ENCODE results near the gene NGDN. TPM values are rescaled to one million over a fixed set of nuclear protein-coding genes. Genes with fewer than 3 reads are reported as not detected.

NGDN gene
- total RNA-seq, 1 experiment from 2014 or later: 24.7 TPM

DNA sequence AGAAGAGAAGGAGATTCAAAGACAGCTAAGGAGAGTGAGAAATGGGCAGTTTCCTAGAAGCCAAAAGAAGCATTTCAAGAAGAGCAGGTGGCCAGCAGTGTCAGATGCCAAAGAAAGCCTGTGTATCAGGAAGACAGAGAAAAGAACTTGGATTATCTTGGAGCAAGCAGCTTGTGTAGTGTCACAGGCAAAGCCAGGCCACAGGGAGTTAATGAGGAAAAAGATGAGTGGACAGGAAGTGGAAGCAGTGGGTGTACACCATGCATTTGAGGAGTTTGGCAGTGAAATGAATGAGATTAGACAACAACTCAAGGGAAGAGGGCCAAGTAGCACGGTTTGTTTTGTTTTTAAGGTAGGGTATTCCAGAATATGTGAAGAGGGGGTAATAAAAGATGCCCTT is 28.4 kb upstream of the NGDN start:
- no peak for DNase-seq (ENCODE audit: low read depth, low spot score)
- Histone ChIP-seq H3K27ac (ENCODE audit: low read length) (no peak overlapping the region), H3K27me3 (ENCODE audit: control insufficient read depth, insufficient read depth, low read length) (no peaks in the 10 kb centered on the region), H3K36me3 (ENCODE audit: control insufficient read depth, insufficient read depth, low read length) (no peaks in the 10 kb centered on the region), H3K4me3 (ENCODE audit: low read depth in 2 of 2, low read length in 2 of 2) (no peak overlapping the region), H3K9me3 (ENCODE audit: control insufficient read depth, insufficient read depth, low read depth, low read length) (no peaks in the 10 kb centered on the region), H3K4me1 (ENCODE audit: control insufficient read depth, insufficient read depth, low read length) (no peaks in the 10 kb centered on the region)
- TF ChIP-seq, protein P1, sequence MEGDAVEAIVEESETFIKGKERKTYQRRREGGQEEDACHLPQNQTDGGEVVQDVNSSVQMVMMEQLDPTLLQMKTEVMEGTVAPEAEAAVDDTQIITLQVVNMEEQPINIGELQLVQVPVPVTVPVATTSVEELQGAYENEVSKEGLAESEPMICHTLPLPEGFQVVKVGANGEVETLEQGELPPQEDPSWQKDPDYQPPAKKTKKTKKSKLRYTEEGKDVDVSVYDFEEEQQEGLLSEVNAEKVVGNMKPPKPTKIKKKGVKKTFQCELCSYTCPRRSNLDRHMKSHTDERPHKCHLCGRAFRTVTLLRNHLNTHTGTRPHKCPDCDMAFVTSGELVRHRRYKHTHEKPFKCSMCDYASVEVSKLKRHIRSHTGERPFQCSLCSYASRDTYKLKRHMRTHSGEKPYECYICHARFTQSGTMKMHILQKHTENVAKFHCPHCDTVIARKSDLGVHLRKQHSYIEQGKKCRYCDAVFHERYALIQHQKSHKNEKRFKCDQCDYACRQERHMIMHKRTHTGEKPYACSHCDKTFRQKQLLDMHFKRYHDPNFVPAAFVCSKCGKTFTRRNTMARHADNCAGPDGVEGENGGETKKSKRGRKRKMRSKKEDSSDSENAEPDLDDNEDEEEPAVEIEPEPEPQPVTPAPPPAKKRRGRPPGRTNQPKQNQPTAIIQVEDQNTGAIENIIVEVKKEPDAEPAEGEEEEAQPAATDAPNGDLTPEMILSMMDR (IDR thresholded peaks at IDR 0.05): no peak
- TF ChIP-seq TCF7L2 (IDR thresholded peaks at IDR 0.05; ENCODE audit: low read depth, low read length) (no peak), SIN3A (IDR thresholded peaks at IDR 0.05; ENCODE audit: borderline replicate concordance, insufficient read depth, low read depth, low read length) (no peak), POLR2AphosphoS5 (IDR thresholded peaks at IDR 0.05; ENCODE audit: low read depth, low read length) (no peak)
- TF ChIP-seq, protein P2, sequence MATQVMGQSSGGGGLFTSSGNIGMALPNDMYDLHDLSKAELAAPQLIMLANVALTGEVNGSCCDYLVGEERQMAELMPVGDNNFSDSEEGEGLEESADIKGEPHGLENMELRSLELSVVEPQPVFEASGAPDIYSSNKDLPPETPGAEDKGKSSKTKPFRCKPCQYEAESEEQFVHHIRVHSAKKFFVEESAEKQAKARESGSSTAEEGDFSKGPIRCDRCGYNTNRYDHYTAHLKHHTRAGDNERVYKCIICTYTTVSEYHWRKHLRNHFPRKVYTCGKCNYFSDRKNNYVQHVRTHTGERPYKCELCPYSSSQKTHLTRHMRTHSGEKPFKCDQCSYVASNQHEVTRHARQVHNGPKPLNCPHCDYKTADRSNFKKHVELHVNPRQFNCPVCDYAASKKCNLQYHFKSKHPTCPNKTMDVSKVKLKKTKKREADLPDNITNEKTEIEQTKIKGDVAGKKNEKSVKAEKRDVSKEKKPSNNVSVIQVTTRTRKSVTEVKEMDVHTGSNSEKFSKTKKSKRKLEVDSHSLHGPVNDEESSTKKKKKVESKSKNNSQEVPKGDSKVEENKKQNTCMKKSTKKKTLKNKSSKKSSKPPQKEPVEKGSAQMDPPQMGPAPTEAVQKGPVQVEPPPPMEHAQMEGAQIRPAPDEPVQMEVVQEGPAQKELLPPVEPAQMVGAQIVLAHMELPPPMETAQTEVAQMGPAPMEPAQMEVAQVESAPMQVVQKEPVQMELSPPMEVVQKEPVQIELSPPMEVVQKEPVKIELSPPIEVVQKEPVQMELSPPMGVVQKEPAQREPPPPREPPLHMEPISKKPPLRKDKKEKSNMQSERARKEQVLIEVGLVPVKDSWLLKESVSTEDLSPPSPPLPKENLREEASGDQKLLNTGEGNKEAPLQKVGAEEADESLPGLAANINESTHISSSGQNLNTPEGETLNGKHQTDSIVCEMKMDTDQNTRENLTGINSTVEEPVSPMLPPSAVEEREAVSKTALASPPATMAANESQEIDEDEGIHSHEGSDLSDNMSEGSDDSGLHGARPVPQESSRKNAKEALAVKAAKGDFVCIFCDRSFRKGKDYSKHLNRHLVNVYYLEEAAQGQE (IDR thresholded peaks at IDR 0.05; ENCODE audit: insufficient read depth in 1 of 2, low read depth in 2 of 2, low read length in 1 of 2): no peak
- POLR2A ChIA-PET: no interaction called here
- BruUV-seq (replicated peaks): no TSS peak
- intact Hi-C loops (cut with micrococcal nuclease; ENCODE audit: unreplicated experiment) (loop anchor here (10.0 kb wide), 1 partner anchor 116 kb away; the partner anchor contains the start of gene PABPN1), in situ Hi-C loops (cut with HindIII; ENCODE audit: low pct_unique_long_range_greater_than_20kb, low sequenced_read_pairs) (no loop called here)
- CTCF ChIA-PET: no interaction called here
- no peak for ATAC-seq

DNA sequence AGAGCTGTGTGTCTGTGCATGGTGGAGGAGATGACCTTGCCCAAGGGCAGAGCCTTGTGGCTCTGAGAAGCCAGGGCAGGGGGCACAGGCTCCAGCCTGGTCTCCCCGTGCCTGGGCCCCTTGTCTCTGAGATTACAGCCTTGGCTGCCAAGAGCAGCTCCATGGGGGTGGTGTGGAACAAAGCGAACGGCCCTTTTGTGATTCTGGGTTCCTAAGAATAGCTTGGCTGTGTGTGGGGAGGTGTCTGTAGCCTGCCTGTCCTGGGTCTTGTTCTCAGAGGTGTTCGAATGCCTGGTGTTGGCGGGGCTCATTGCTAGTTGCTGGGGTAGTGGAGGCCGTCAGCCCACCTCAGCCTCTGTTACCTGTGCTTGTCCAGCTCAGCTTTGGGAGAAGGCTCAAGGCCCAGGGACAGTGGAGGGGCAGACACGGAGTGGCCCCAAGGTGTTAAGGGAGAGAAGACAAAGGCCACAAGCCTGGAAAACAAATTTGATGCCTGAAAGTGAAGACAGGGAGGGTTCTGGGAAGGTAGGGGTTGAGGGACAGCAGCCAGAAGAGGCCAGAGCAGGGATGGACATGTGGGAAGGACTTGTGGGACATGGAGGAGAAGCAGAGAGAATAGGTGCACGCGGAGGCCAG is 26.7 kb upstream of the NGDN start:
- BruUV-seq (replicated peaks): no TSS peak
- intact Hi-C loops (cut with micrococcal nuclease; ENCODE audit: unreplicated experiment): loop anchor here (10.0 kb wide), 1 partner anchor 118 kb away; the partner anchor contains the start of gene PABPN1
- H3K27ac ChIP-seq (ENCODE audit: low read length): no peak overlapping the region

More for the DNA sequence above, 26.7 kb upstream of the NGDN start:
- no peaks in the 10 kb centered on the region for H3K9me3 ChIP-seq (ENCODE audit: control insufficient read depth, insufficient read depth, low read depth, low read length)
- in situ Hi-C loops (cut with HindIII; ENCODE audit: low pct_unique_long_range_greater_than_20kb, low sequenced_read_pairs): no loop called here
- DNase-seq (ENCODE audit: low read depth, low spot score) (no peak), ATAC-seq (no peak)
- TF ChIP-seq, protein P1 (IDR thresholded peaks at IDR 0.05): no peak
- no peak for TF ChIP-seq SIN3A (IDR thresholded peaks at IDR 0.05; ENCODE audit: borderline replicate concordance, insufficient read depth, low read depth, low read length)
- no peak for TF ChIP-seq TCF7L2 (IDR thresholded peaks at IDR 0.05; ENCODE audit: low read depth, low read length)
- no peak for TF ChIP-seq POLR2AphosphoS5 (IDR thresholded peaks at IDR 0.05; ENCODE audit: low read depth, low read length)
- TF ChIP-seq, protein P2 (IDR thresholded peaks at IDR 0.05; ENCODE audit: insufficient read depth in 1 of 2, low read depth in 2 of 2, low read length in 1 of 2): no peak
- no peaks in the 10 kb centered on the region for H3K4me1 ChIP-seq (ENCODE audit: control insufficient read depth, insufficient read depth, low read length)
- no peaks in the 10 kb centered on the region for H3K27me3 ChIP-seq (ENCODE audit: control insufficient read depth, insufficient read depth, low read length)
- no peaks in the 10 kb centered on the region for H3K36me3 ChIP-seq (ENCODE audit: control insufficient read depth, insufficient read depth, low read length)
- H3K4me3 ChIP-seq (ENCODE audit: low read depth in 2 of 2, low read length in 2 of 2): no peak overlapping the region
- ChIA-PET CTCF (no interaction called here), POLR2A (no interaction called here)

All from Panc1 (cell line).